Spleen (tissue), 11 donors: ENCODE results near the gene ST6GALNAC4. TPM values are rescaled to one million over a fixed set of nuclear protein-coding genes. Genes with fewer than 3 reads are reported as not detected.

Experiments used
- DNase-seq: peaks from one replicate; pipeline ENCODE4 v3.0.0-alpha.2; 2020
- H3K27ac ChIP-seq, 8 donors: fragments of 200-600 bp; sonication (generic) in 7 of 8; 1 replicate in 4 of 8; 2 replicates in 4 of 8; pipeline versions ENCODE4 v1.5.0 to v1.8.0; 2016 to 2021; ENCODE audit warnings: inconsistent platforms in 4 of 8, mild to moderate bottlenecking in 4 of 8, moderate library complexity in 1 of 8
- H3K27me3 ChIP-seq, 7 donors: fragments of 200-600 bp; sonication (generic) in 6 of 7; replicated peaks in 1 of 7; 1 replicate in 4 of 7; 2 replicates in 3 of 7; pipeline versions ENCODE4 v1.5.0 to v1.8.0; 2016 to 2021; ENCODE audit warnings: inconsistent platforms in 3 of 7, mild to moderate bottlenecking in 1 of 7
- H3K36me3 ChIP-seq, 6 donors: fragments of 200-600 bp; sonication (generic) in 5 of 6; 1 replicate in 4 of 6; 2 replicates in 2 of 6; pipeline versions ENCODE4 v1.5.0 to v1.8.0; 2016 to 2021; ENCODE audit warnings: inconsistent platforms in 2 of 6
- H3K4me1 ChIP-seq, 6 donors: fragments of 200-600 bp; sonication (generic) in 5 of 6; 1 replicate in 3 of 6; 2 replicates in 3 of 6; pipeline versions ENCODE4 v1.5.0 to v1.8.0; 2016 to 2021; ENCODE audit warnings: inconsistent platforms in 3 of 6
- H3K4me3 ChIP-seq, 8 donors: fragments of 200-600 bp; sonication (generic) in 7 of 8; 1 replicate in 4 of 8; 2 replicates in 4 of 8; pipeline versions ENCODE4 v1.5.0 to v1.8.0; 2016 to 2021; ENCODE audit warnings: inconsistent platforms in 4 of 8, mild to moderate bottlenecking in 4 of 8, moderate library complexity in 2 of 8
- H3K9me3 ChIP-seq, 8 donors: fragments of 200-600 bp; sonication (generic) in 7 of 8; 1 replicate in 4 of 8; 2 replicates in 4 of 8; pipeline versions ENCODE4 v1.5.0 to v1.8.0; 2016 to 2021; ENCODE audit warnings: inconsistent platforms in 4 of 8
- POLR2A ChIP-seq, 3 donors: fragments of 450-650 bp; IDR thresholded peaks; one replicate each; pipeline ENCODE4 v1.5.1; 2017; ENCODE audit warnings: antibody characterized with exemption in 3 of 3, mild to moderate bottlenecking in 1 of 3
- POLR2AphosphoS5 ChIP-seq, 3 donors: sonication (generic); formaldehyde crosslinking; IDR thresholded peaks; one replicate each; pipeline ENCODE4 v1.5.1; 2017; ENCODE audit warnings: antibody characterized with exemption in 3 of 3
- WGBS, 5 donors: extraction: QIAGEN DNeasy Blood & Tissue Kit in 3 of 5; methylation state at CpG; one replicate each; pipeline versions ENCODE4 v1.1.5 to v1.1.7; 2013 to 2018; 5-methylcytosine and 5-hydroxymethylcytosine counted together
- intact Hi-C: fragments of 100-400 bp; cut with DNase I; formaldehyde crosslinking; loops from one replicate; pipeline ENCODE4 v1.15.0; 2023; ENCODE audit warnings: low total_unique reads
- polyA plus RNA-seq, 3 donors: library from polyadenylated mRNA; stranded (reverse); fragments of 200-250 nt; gene quantifications; one replicate each; pipeline ENCODE4 v1.2.1, GENCODE V29; 2013
- total RNA-seq, 7 donors: library from RNA; depleted of rRNA in 3 of 7; stranded (reverse); fragments of >200 nt in 3 of 7; fragmentation: NEBNext Ultra II Directional in 4 of 7; extraction: Animal tissue kit (Norgen Biotek cat#: 25700) in 4 of 7; gene quantifications; one replicate each; pipeline versions ENCODE4 v1.1.0 to v1.2.1, GENCODE V29; 2016 to 2021
- TF ChIP-seq, protein P1 (sequence below), 11 experiments: fragments of 200-600 bp in 7 of 11; fragments of 450-650 bp in 4 of 11; sonication (generic) in 4 of 11; IDR thresholded peaks in 8 of 11; conservative IDR thresholded peaks in 3 of 11; 1 replicate in 7 of 11; 2 replicates in 4 of 11; pipeline versions ENCODE4 v1.4.0 to v1.8.0; 2016 to 2021; ENCODE audit warnings: antibody characterized with exemption in 11 of 11, inconsistent platforms in 4 of 11, mild to moderate bottlenecking in 1 of 11
- donor health status: healthy with polysubstance abuse.
- donor health status: DM: no; HTN: no; CAD: no; lungs with moderate emphysema.
- donor health status: DM: no; HTN: no; CAD: no.
- donor health status: Bipolar disorder and iron deficiency.
- donor health status: healthy.
- donor health status: DM: no; HTN: no; CAD: no.
- donor health status: DM: yes; HTN: yes; CAD: no.

Gene ST6GALNAC4
- total and polyA plus RNA-seq, 10 donors, result 16.0 to 92.8 (median 59.3) TPM

DNA sequence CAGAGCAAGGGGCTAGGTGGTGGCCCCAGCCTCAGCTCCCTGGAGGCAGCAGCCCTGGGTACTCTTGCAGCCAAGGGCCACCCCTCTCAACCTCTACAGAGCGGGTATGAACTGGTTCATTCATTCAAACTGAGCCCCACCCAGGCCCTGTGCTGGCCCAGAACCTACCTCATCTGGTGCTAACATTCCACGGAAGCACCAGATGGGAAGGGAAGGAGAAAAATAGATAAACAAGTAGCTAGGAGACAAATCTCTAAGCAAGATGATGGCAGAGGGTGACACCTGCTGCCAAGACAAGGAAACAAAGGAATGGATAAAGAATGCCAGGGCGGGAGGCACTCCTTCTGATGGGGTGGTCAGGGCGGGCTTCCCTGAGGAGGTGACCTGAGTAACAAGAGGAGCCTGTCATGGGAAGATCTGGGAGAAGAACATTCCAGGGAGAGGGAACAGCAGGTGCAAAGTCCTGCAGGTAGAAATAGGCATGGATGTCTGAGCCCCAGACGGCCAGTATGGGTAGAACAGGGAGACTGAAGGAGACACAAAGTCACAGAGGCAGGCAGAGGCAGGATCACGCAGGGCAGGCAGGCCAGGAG is 6.1 kb downstream of the ST6GALNAC4 start:
- 62 to 79% (median 76%) methylated on average over 6 of the region's 6 CpGs for WGBS, 5 donors
- Histone ChIP-seq H3K27me3 (no peaks in the 10 kb centered on the region), H3K36me3 (peaks cover 3 to 81% (median 55%) of the 10 kb centered on the region in 6 donors), H3K4me1 (peaks cover 25 to 90% (median 64%) of the 10 kb centered on the region in 6 donors), H3K9me3 (no peaks in the 10 kb centered on the region), H3K4me3 (no peak overlapping the region), H3K27ac (peak overlapping the region in 6 of 8 donors; percentile 23 to 63 (median 52))
- DNase-seq, result no peak
- intact Hi-C loops, result no loop called here
- TF ChIP-seq POLR2AphosphoS5 (IDR thresholded peaks at IDR 0.05), result no peak
- no peak for TF ChIP-seq POLR2A (IDR thresholded peaks at IDR 0.05)
- TF ChIP-seq, protein P1, sequence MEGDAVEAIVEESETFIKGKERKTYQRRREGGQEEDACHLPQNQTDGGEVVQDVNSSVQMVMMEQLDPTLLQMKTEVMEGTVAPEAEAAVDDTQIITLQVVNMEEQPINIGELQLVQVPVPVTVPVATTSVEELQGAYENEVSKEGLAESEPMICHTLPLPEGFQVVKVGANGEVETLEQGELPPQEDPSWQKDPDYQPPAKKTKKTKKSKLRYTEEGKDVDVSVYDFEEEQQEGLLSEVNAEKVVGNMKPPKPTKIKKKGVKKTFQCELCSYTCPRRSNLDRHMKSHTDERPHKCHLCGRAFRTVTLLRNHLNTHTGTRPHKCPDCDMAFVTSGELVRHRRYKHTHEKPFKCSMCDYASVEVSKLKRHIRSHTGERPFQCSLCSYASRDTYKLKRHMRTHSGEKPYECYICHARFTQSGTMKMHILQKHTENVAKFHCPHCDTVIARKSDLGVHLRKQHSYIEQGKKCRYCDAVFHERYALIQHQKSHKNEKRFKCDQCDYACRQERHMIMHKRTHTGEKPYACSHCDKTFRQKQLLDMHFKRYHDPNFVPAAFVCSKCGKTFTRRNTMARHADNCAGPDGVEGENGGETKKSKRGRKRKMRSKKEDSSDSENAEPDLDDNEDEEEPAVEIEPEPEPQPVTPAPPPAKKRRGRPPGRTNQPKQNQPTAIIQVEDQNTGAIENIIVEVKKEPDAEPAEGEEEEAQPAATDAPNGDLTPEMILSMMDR (IDR thresholded peaks at IDR 0.05 in 8 of 11, conservative IDR thresholded peaks at IDR 0.05 in 3 of 11), result peak in 2 of 11 experiments; percentile 20 to 26

DNA sequence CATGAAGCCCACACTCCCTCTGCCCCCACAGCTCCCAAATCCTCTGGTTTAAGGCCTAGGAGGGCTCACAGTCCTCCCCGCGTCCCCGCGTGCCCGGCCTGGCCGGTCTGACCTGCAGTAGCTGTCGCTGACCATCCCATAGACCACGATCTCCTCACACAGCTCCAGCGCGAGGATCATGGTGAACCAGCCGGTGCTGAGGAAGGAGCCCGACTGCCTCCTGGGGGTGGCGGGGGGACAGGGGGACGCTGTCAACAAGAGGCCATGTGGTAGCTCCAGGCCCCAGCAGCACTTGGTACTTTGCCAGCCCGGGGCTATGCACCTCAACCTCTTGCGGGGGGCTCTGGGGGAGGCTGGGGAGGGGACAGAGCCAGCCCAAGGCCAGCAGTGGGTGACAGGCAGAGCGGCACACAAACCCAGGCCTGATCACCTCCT is 7.0 kb downstream of the ST6GALNAC4 start:
- TF ChIP-seq POLR2AphosphoS5 (IDR thresholded peaks at IDR 0.05), result peak in 1 of 3 donors; percentile 53
- no peak for TF ChIP-seq POLR2A (IDR thresholded peaks at IDR 0.05)
- Histone ChIP-seq H3K4me1 (peaks cover 26 to 90% (median 64%) of the 10 kb centered on the region in 6 donors), H3K36me3 (peaks cover 3 to 77% (median 55%) of the 10 kb centered on the region in 6 donors), H3K4me3 (no peak overlapping the region), H3K9me3 (no peaks in the 10 kb centered on the region), H3K27me3 (no peaks in the 10 kb centered on the region), H3K27ac (peak overlapping the region in 4 of 8 donors; percentile 9 to 63 (median 54))
- DNase-seq, result no peak
- intact Hi-C loops, result no loop called here
- 87 to 92% (median 89%) methylated on average over 13 to 17 of the region's 17 CpGs for whole genome bisulfite sequencing, 5 donors

DNA sequence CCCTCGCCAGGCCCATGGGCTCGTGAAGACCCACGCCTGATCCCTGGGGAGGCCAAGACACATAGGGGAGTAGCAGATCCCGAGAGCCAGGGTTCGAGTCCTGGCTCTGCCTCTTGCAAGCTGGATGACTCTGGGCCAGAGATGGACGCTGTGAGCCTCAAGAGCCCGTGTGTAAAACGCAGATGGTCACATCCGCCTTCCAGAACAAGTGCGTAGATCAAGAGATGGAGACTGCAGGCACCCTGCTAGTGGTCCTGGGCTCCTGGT is 8.2 kb downstream of the ST6GALNAC4 start:
- DNase-seq, result no peak
- no peaks in the 10 kb centered on the region for H3K9me3 ChIP-seq
- intact Hi-C loops, result no loop called here
- peaks cover 3 to 65% (median 52%) of the 10 kb centered on the region in 6 donors for H3K36me3 ChIP-seq
- TF ChIP-seq, protein P1 (IDR thresholded peaks at IDR 0.05 in 8 of 11, conservative IDR thresholded peaks at IDR 0.05 in 3 of 11), result no peak
- no peak for TF ChIP-seq POLR2A (IDR thresholded peaks at IDR 0.05)
- TF ChIP-seq POLR2AphosphoS5 (IDR thresholded peaks at IDR 0.05), result peak in 1 of 3 donors; percentile 8
- peak overlapping the region in 4 of 8 donors; percentile 90 to 94 (median 91) for H3K27ac ChIP-seq
- H3K27me3 ChIP-seq, result no peaks in the 10 kb centered on the region
- H3K4me1 ChIP-seq, result peaks cover 39 to 90% (median 66%) of the 10 kb centered on the region in 6 donors
- 96 to 97% (median 97%) methylated on average over 5 to 10 of the region's 10 CpGs for WGBS, 5 donors
- H3K4me3 ChIP-seq, result no peak overlapping the region

DNA sequence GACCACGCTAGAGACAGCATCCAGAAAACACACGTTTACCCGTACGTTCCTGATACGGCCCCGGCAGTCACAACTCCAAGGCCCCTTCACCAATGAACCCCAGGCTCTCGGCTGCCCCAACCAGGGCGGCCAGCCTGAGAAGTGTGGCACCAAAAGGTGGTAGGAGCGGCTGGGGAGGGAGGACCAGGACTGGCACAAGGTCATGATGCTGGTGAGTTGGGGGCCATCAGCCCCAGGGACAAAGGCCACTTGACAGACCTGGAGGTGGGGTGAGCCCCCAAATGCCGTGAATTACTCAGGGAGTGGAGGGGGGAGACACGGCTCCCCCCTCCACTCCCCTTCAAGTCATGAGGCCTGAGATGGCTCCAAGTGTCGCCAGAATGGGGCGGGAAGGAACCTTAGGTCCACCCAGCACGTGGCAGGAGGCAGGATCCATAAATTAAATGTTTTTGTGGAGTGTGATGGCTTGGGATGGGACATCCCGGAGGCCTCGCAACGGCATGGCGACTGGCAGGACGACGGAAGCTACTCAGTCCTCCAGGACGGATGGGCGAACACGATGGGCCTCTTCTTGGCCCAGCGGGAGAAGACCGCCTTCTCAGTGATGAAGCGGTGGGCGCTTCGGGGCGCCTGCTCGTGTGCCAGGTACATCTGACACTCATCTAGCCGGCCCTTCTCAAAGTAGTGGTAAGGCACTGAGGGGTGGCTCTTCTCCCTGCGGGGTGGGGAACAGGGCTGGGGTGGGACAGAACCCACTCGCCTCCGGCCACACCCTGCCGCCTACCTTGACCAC is 8.8 kb downstream of the ST6GALNAC4 start:
- TF ChIP-seq, protein P1 (IDR thresholded peaks at IDR 0.05 in 8 of 11, conservative IDR thresholded peaks at IDR 0.05 in 3 of 11), result no peak
- TF ChIP-seq POLR2AphosphoS5 (IDR thresholded peaks at IDR 0.05), result peak in 1 of 3 donors; percentile 15
- TF ChIP-seq POLR2A (IDR thresholded peaks at IDR 0.05), result no peak
- DNase-seq, result peak; percentile 76

More for the DNA sequence above, 8.8 kb downstream of the ST6GALNAC4 start:
- Histone ChIP-seq H3K9me3 (no peaks in the 10 kb centered on the region), H3K27ac (peak overlapping the region in 6 of 8 donors; percentile 89 to 94 (median 91)), H3K27me3 (no peaks in the 10 kb centered on the region), H3K4me3 (no peak overlapping the region), H3K4me1 (peaks cover 44 to 90% (median 66%) of the 10 kb centered on the region in 6 donors), H3K36me3 (peaks cover 3 to 59% (median 46%) of the 10 kb centered on the region in 6 donors)
- intact Hi-C loops, result no loop called here
- WGBS, 5 donors, result 81 to 94% (median 89%) methylated on average over 32 to 35 of the region's 35 CpGs
